GM04503 (cell line): ENCODE results near the gene SLC8A3.
"Not testable (repeated sequence)": the region's sequence is repeated elsewhere in the genome, so short reads cannot be mapped to it uniquely, and the experiment has no call there.

ENCODE experiments used
- DNase-seq: peaks from one replicate; pipeline ENCODE4 v3.0.0-alpha.2; 2012; ENCODE audit warnings: low read depth

SLC8A3 gene

GRCh38 chr14:70188659-70189455 is at the start of gene SLC8A3:
Gene SLC8A3, minus strand, starts transcription at chr14:70188951. Its CDS starts 20,529 bp downstream, at chr14:70168422.
- no peak for DNase-seq

GRCh38 chr14:70237710-70238109 is 49.0 kb upstream of the SLC8A3 start:
- DNase-seq = no peak

GRCh38 chr14:70234066-70234950 is 45.6 kb upstream of the SLC8A3 start:
- DNase-seq = no peak

GRCh38 chr14:70231756-70232544 is 43.2 kb upstream of the SLC8A3 start:
- DNase-seq = not testable (repeated sequence)

GRCh38 chr14:70229877-70230640 is 41.3 kb upstream of the SLC8A3 start:
- DNase-seq = not testable (repeated sequence)

- DNase-seq = no peak
These were observed 25.1 kb upstream of the SLC8A3 start for GRCh38 chr14:70213721-70214282.

GRCh38 chr14:70212752-70213151 is 24.0 kb upstream of the SLC8A3 start:
- no peak for DNase-seq

GRCh38 chr14:70208380-70208779 is 19.6 kb upstream of the SLC8A3 start:
- no peak for DNase-seq

GRCh38 chr14:70203686-70204085 is 14.9 kb upstream of the SLC8A3 start:
- DNase-seq = no peak

GRCh38 chr14:70201994-70202393 is 13.2 kb upstream of the SLC8A3 start:
- no peak for DNase-seq

- DNase-seq = no peak
These were observed 4.6 kb upstream of the SLC8A3 start for GRCh38 chr14:70193396-70193795.

- DNase-seq = no peak
These were observed 4.2 kb upstream of the SLC8A3 start for GRCh38 chr14:70192915-70193314.

- no peak for DNase-seq
These were observed 1.4 kb upstream of the SLC8A3 start for GRCh38 chr14:70190156-70190555.

GRCh38 chr14:70189456-70190077 is 816 bp upstream of the SLC8A3 start:
- no peak for DNase-seq

GRCh38 chr14:70188322-70188658 is 461 bp downstream of the SLC8A3 start:
- DNase-seq = no peak

GRCh38 chr14:70186900-70187451 is 1.8 kb downstream of the SLC8A3 start:
- DNase-seq = no peak

- DNase-seq = no peak
These were observed 4.8 kb downstream of the SLC8A3 start for GRCh38 chr14:70183991-70184390.

- no peak for DNase-seq
These were observed 7.5 kb downstream of the SLC8A3 start for GRCh38 chr14:70181276-70181675.

- no peak for DNase-seq
These were observed 8.0 kb downstream of the SLC8A3 start for GRCh38 chr14:70180718-70181117.

GRCh38 chr14:70177081-70177800 is 11.5 kb downstream of the SLC8A3 start:
- DNase-seq = no peak
